Measurements from ENCODE around the gene ABCB9.
A peak's percentile ranks its signal among the peaks of the same experiment; 100 is the strongest.

Gene ABCB9

GRCh38 chr12:122927756-122928403, 38.4 kb downstream of the ABCB9 start:
- no peak overlapping the region for H3K4me3 ChIP-seq (ENCODE audit: low read depth, low read length)
- TF ChIP-seq CTCF (conservative IDR thresholded peaks at IDR 0.05; ENCODE audit: low read depth, low read length) = no peak
- DNase-seq (ENCODE audit: low read depth) = no peak

- DNase-seq (ENCODE audit: low read depth) = no peak
- TF ChIP-seq CTCF (conservative IDR thresholded peaks at IDR 0.05; ENCODE audit: low read depth, low read length) = no peak
- no peak overlapping the region for H3K4me3 ChIP-seq (ENCODE audit: low read depth, low read length)
Measured at GRCh38 chr12:122921917-122922316, 44.3 kb downstream of the ABCB9 start.

- no peak for DNase-seq (ENCODE audit: low read depth)
- no peak for TF ChIP-seq CTCF (conservative IDR thresholded peaks at IDR 0.05; ENCODE audit: low read depth, low read length)
- no peak overlapping the region for H3K4me3 ChIP-seq (ENCODE audit: low read depth, low read length)
Measured at GRCh38 chr12:122920687-122921086, 45.6 kb downstream of the ABCB9 start.

GRCh38 chr12:122918827-122919226, 47.4 kb downstream of the ABCB9 start:
- peak; percentile 16 for DNase-seq (ENCODE audit: low read depth)
- no peak overlapping the region for H3K4me3 ChIP-seq (ENCODE audit: low read depth, low read length)
- no peak for TF ChIP-seq CTCF (conservative IDR thresholded peaks at IDR 0.05; ENCODE audit: low read depth, low read length)

GRCh38 chr12:122917507-122918121, 48.6 kb downstream of the ABCB9 start:
- H3K4me3 ChIP-seq (ENCODE audit: low read depth, low read length) = no peak overlapping the region
- DNase-seq (ENCODE audit: low read depth) = peak; percentile 62
- no peak for TF ChIP-seq CTCF (conservative IDR thresholded peaks at IDR 0.05; ENCODE audit: low read depth, low read length)

GRCh38 chr12:122909442-122910288, 56.6 kb downstream of the ABCB9 start:
- no peak overlapping the region for H3K4me3 ChIP-seq (ENCODE audit: low read depth, low read length)
- DNase-seq (ENCODE audit: low read depth) = no peak
- TF ChIP-seq CTCF (conservative IDR thresholded peaks at IDR 0.05; ENCODE audit: low read depth, low read length) = no peak
